Activated T-cell treated with anti-CD3 and anti-CD28 coated beads, Interleukin-2, amount 50 U/mL, for 4 hours (primary cell): ENCODE results near the gene DTYMK. TPM values are rescaled to one million over a fixed set of nuclear protein-coding genes. Genes with fewer than 3 reads are reported as not detected.
A peak's percentile ranks its signal among the peaks of the same experiment; 100 is the strongest.

Experiments used
- ATAC-seq, 2 donors: fragments of 200-7000 bp; cut with Tn5 transposase; one replicate each; pipeline ENCODE4 v1.10.0; 2021
- DNase-seq: peaks from one replicate; pipeline ENCODE4 v3.0.0-alpha.2; 2020
- H3K27me3 Mint-ChIP-seq: one replicate; pipeline ENCODE4 v1.8.0; 2021; ENCODE audit warnings: low read depth, mixed read lengths
- H3K36me3 Mint-ChIP-seq: one replicate; pipeline ENCODE4 v1.8.0; 2022; ENCODE audit warnings: mixed read lengths; ENCODE audit not compliant: insufficient read depth
- H3K4me1 Mint-ChIP-seq: one replicate; pipeline ENCODE4 v1.8.0; 2021; ENCODE audit warnings: low read depth, mixed read lengths
- H3K4me3 Mint-ChIP-seq: one replicate; pipeline ENCODE4 v1.8.0; 2021; ENCODE audit warnings: mild to moderate bottlenecking, moderate library complexity, mixed read lengths
- H3K9me3 Mint-ChIP-seq: one replicate; pipeline ENCODE4 v1.8.0; 2021; ENCODE audit warnings: mixed read lengths
- total RNA-seq, 3 donors: library from RNA; stranded (reverse); gene quantifications; one replicate each; pipeline ENCODE4 v1.2.1, GENCODE V29; 2021

The DTYMK gene
- total RNA-seq, 3 donors from 2014 or later, result 89.5 to 110 (median 94.9) TPM

DNA sequence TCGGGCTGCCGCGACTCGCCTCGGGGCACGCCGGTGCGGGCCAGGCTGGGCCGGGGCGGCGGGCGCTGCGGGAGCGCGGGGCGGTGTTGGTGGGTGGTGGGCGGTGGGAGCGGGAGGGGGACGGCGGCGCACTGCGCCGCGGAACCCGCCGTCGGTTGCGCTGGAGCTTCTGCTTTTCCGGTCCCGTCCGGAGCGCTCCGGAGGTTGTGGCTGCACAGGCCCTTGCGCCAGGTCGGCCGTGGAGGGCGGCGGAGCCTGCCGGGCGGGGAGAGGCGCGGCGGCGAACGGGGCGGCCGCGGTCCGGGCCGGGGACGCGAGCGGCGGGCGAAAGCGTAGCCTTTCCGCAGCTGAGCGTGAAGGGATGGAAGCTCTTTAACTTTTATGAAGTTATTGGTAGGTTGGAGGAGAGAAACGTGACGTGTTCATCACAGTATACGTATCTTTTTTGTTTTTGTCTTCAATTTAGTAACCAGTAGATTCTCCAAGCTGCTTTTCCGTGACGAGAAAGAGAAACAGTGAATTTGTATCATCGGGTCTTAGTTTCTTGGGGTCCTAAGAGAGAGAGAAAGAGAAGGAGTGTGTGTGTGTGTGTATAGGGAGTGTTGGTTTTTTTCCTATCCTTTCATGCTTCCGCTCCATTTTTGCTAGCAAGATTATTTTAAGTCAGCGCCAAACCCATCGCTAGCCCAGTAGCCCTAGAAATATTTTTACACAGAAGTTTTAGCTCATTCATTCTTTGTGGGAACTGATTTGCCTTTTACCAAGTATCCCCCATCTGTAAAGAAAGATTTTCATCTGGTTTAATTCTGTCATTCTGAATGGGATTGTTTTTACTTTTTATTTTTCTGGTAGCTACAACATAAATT lies 48.6 kb downstream of the DTYMK start:
- Mint-ChIP-seq H3K4me1 (peaks cover 52% of the 10 kb centered on the region), H3K9me3 (no peaks in the 10 kb centered on the region), H3K27me3 (no peaks in the 10 kb centered on the region), H3K4me3 (peak overlapping the region; percentile 94), H3K36me3 (peaks cover 18% of the 10 kb centered on the region)
- ATAC-seq (peak; percentile 47), DNase-seq (peak; percentile 35)

GRCh38 chr2:241637018-241637794 lies 49.4 kb downstream of the DTYMK start, which contains the start of the genes ATG4B and THAP4:
Gene ATG4B (plus strand): TSS chr2:241637693. CDS start chr2:241637715, 22 bp downstream.
Gene THAP4 (minus strand): TSS chr2:241637158. CDS start chr2:241637017, 141 bp downstream.
- no peaks in the 10 kb centered on the region for H3K9me3 Mint-ChIP-seq
- peak; percentile 74 to 75 for ATAC-seq

GRCh38 chr2:241636182-241637017 lies 50.2 kb downstream of the DTYMK start:
- DNase-seq, result no peak
- H3K4me1 Mint-ChIP-seq, result peaks cover 44% of the 10 kb centered on the region

More at GRCh38 chr2:241637018-241637794, 49.4 kb downstream of the DTYMK start, which contains the start of the genes ATG4B and THAP4:
- H3K27me3 Mint-ChIP-seq, result no peaks in the 10 kb centered on the region
- H3K4me3 Mint-ChIP-seq, result peak within 1 kb of the TSS; percentile 94
- peaks cover 51% of the 10 kb centered on the region for H3K4me1 Mint-ChIP-seq
- DNase-seq, result peak; percentile 62
- H3K36me3 Mint-ChIP-seq, result peaks cover 24% of the 10 kb centered on the region

GRCh38 chr2:241635756-241636155 lies 50.9 kb downstream of the DTYMK start:
- H3K9me3 Mint-ChIP-seq, result no peaks in the 10 kb centered on the region
- peaks cover 21% of the 10 kb centered on the region for H3K36me3 Mint-ChIP-seq
- ATAC-seq, result no peak
- DNase-seq, result no peak
- H3K4me1 Mint-ChIP-seq, result peaks cover 39% of the 10 kb centered on the region
- H3K4me3 Mint-ChIP-seq, result peak overlapping the region; percentile 84
- no peaks in the 10 kb centered on the region for H3K27me3 Mint-ChIP-seq

More at GRCh38 chr2:241636182-241637017, 50.2 kb downstream of the DTYMK start:
- ATAC-seq, result peak; percentile 28 to 39
- no peaks in the 10 kb centered on the region for H3K27me3 Mint-ChIP-seq
- peaks cover 24% of the 10 kb centered on the region for H3K36me3 Mint-ChIP-seq
- no peaks in the 10 kb centered on the region for H3K9me3 Mint-ChIP-seq
- peak overlapping the region; percentile 84 for H3K4me3 Mint-ChIP-seq

DNA sequence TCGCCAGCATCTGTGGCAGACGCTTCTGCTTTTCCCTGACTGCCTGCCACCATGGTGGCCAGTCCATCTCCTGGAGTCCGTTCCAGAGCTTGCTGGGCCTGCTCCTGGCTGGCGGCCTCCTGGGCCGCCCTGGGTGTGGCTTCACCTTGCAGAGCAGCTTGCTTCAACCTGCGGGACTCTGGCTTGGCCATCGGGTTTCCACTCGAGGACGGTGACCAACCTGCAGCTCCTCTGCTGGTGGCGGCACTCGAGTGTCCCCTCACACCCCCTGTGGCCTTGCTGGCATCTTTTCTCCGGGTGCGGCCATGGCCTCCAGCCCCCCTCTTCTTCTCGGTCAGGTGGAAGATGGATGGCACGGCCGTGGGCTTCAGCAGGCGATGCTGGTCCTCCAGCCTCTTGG lies 53.1 kb downstream of the DTYMK start:
- Mint-ChIP-seq H3K27me3 (no peaks in the 10 kb centered on the region), H3K9me3 (no peaks in the 10 kb centered on the region), H3K36me3 (peaks cover 13% of the 10 kb centered on the region), H3K4me3 (no peak overlapping the region), H3K4me1 (peaks cover 25% of the 10 kb centered on the region)
- DNase-seq (no peak), ATAC-seq (no peak)

GRCh38 chr2:241632478-241633325 lies 53.9 kb downstream of the DTYMK start:
- Mint-ChIP-seq H3K9me3 (no peaks in the 10 kb centered on the region), H3K36me3 (peaks cover 21% of the 10 kb centered on the region), H3K27me3 (no peaks in the 10 kb centered on the region), H3K4me3 (no peak overlapping the region), H3K4me1 (peaks cover 23% of the 10 kb centered on the region)
- ATAC-seq (no peak), DNase-seq (no peak)

- ATAC-seq (no peak), DNase-seq (no peak)
- Mint-ChIP-seq H3K9me3 (no peaks in the 10 kb centered on the region), H3K4me1 (peaks cover 16% of the 10 kb centered on the region), H3K27me3 (no peaks in the 10 kb centered on the region), H3K4me3 (no peak overlapping the region), H3K36me3 (peaks cover 22% of the 10 kb centered on the region)
Observed at GRCh38 chr2:241629762-241630435, 56.7 kb downstream of the DTYMK start.

DNA sequence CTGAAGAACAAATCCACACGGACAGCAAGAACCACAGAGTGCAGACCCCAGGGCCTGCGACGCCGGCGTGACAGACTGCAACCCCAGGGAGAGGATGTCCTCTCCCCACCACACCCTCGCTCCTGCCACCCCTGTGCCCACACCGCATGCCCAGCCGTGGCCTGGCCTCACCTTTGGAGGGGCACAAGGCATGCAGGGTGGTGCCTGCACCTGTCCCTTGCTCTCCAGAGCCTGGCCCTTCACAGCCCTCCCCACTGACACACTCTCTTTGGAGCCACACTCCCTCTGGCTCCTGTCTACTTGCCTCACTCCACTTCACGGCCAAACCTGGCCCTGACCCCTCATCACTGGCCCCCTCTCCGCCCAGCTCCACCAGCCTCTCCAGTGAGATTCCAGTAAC lies 58.9 kb downstream of the DTYMK start:
- no peak for DNase-seq
- peaks cover 13% of the 10 kb centered on the region for H3K4me1 Mint-ChIP-seq
- ATAC-seq, result no peak
- H3K36me3 Mint-ChIP-seq, result peaks cover 16% of the 10 kb centered on the region
- H3K4me3 Mint-ChIP-seq, result no peak overlapping the region
- no peaks in the 10 kb centered on the region for H3K9me3 Mint-ChIP-seq
- no peaks in the 10 kb centered on the region for H3K27me3 Mint-ChIP-seq

Other genes with a start within 250 kb of the DTYMK start
- gene STK25, start 178.2 kb downstream of the DTYMK start, total RNA-seq, result 100 to 1,000 TPM in 2 of 3 donors, 10 to 100 TPM in 1; 97.1 to 104 (median 100) TPM
- gene BOK, start 128.1 kb downstream of the DTYMK start, total RNA-seq, result under 1 TPM; 0.15 to 0.19 (median 0.16) TPM
- gene THAP4, start 49.7 kb downstream of the DTYMK start, total RNA-seq, result 10 to 100 TPM; 58.6 to 61.8 (median 59.0) TPM
- gene ATG4B, start 49.1 kb downstream of the DTYMK start, total RNA-seq, result 10 to 100 TPM; 72.6 to 82.4 (median 75.3) TPM
- 10 to 100 TPM; 49.2 to 53.5 (median 51.8) TPM for gene ING5, start 15.2 kb upstream of the DTYMK start, total RNA-seq
- gene D2HGDH, start 47.8 kb upstream of the DTYMK start, total RNA-seq, result 10 to 100 TPM; 13.9 to 22.5 (median 18.7) TPM
- under 1 TPM in 2 of 3 donors, not detected in 1; 0.23 to 0.33 TPM for gene GAL3ST2, start 90.0 kb upstream of the DTYMK start, total RNA-seq
- gene NEU4, start 122.4 kb upstream of the DTYMK start, total RNA-seq, result under 1 TPM in 1 of 3 donors, not detected in 2; 0.65 TPM
- gene PDCD1, start 172.1 kb upstream of the DTYMK start, total RNA-seq, result 100 to 1,000 TPM in 1 of 3 donors, 10 to 100 TPM in 2; 60.5 to 102 (median 77.3) TPM
- gene RTP5, start 182.9 kb upstream of the DTYMK start, total RNA-seq, result under 1 TPM; 0.13 to 0.14 (median 0.13) TPM